ENCODE results near the gene LOXHD1. TPM values are rescaled to one million over a fixed set of nuclear protein-coding genes. Genes with fewer than 3 reads are reported as not detected.

The LOXHD1 gene
- not detected in 2 replicates for total RNA-seq (2014; rRNA removed; shearing (Covaris generic))
- polyA plus RNA-seq (2014; cell fraction: nucleus; rRNA removed) = not detected in 2 replicates

GRCh38 chr18:46657115-46657955, at the start of gene LOXHD1:
Gene LOXHD1, minus strand, starts transcription at chr18:46657220. Its CDS starts 187 bp downstream, at chr18:46657033.
- DNase-seq (ENCODE audit: extremely low read depth, low read depth) = no peak

GRCh38 chr18:46705521-46705920, 48.5 kb upstream of the LOXHD1 start:
- no peak for DNase-seq (ENCODE audit: extremely low read depth, low read depth)

GRCh38 chr18:46704816-46705215, 47.8 kb upstream of the LOXHD1 start:
- no peak for DNase-seq (ENCODE audit: extremely low read depth, low read depth)

GRCh38 chr18:46704189-46704588, 47.2 kb upstream of the LOXHD1 start:
- no peak for DNase-seq (ENCODE audit: extremely low read depth, low read depth)

GRCh38 chr18:46702471-46702870, 45.5 kb upstream of the LOXHD1 start:
- no peak for DNase-seq (ENCODE audit: extremely low read depth, low read depth)

- no peak for DNase-seq (ENCODE audit: extremely low read depth, low read depth)
These were observed 43.2 kb upstream of the LOXHD1 start for GRCh38 chr18:46700066-46700824.

- DNase-seq (ENCODE audit: extremely low read depth, low read depth) = no peak
These were observed 39.7 kb upstream of the LOXHD1 start for GRCh38 chr18:46696702-46697101.

- DNase-seq (ENCODE audit: extremely low read depth, low read depth) = no peak
These were observed 39.2 kb upstream of the LOXHD1 start for GRCh38 chr18:46696268-46696667.

- no peak for DNase-seq (ENCODE audit: extremely low read depth, low read depth)
These were observed 37.0 kb upstream of the LOXHD1 start for GRCh38 chr18:46693996-46694395.

GRCh38 chr18:46688853-46689525, 32.0 kb upstream of the LOXHD1 start:
- no peak for DNase-seq (ENCODE audit: extremely low read depth, low read depth)

- no peak for DNase-seq (ENCODE audit: extremely low read depth, low read depth)
These were observed 29.2 kb upstream of the LOXHD1 start for GRCh38 chr18:46686186-46686585.

GRCh38 chr18:46683252-46683651, 26.2 kb upstream of the LOXHD1 start:
- DNase-seq (ENCODE audit: extremely low read depth, low read depth) = no peak

GRCh38 chr18:46680784-46681695, 24.0 kb upstream of the LOXHD1 start:
- DNase-seq (ENCODE audit: extremely low read depth, low read depth) = no peak

- DNase-seq (ENCODE audit: extremely low read depth, low read depth) = no peak
These were observed 23.0 kb upstream of the LOXHD1 start for GRCh38 chr18:46679846-46680598.

- DNase-seq (ENCODE audit: extremely low read depth, low read depth) = no peak
These were observed 21.9 kb upstream of the LOXHD1 start for GRCh38 chr18:46678785-46679399.

- DNase-seq (ENCODE audit: extremely low read depth, low read depth) = no peak
These were observed 21.0 kb upstream of the LOXHD1 start for GRCh38 chr18:46678041-46678440.

GRCh38 chr18:46677611-46678010, 20.6 kb upstream of the LOXHD1 start:
- DNase-seq (ENCODE audit: extremely low read depth, low read depth) = no peak

- no peak for DNase-seq (ENCODE audit: extremely low read depth, low read depth)
These were observed 19.3 kb upstream of the LOXHD1 start for GRCh38 chr18:46676182-46676835.

Measured in NCI-H460 (cell line).